Measurements from ENCODE around the gene HNRNPUL2.
A peak's percentile ranks its signal among the peaks of the same experiment; 100 is the strongest.
"Not testable (repeated sequence)": the region's sequence is repeated elsewhere in the genome, so short reads cannot be mapped to it uniquely, and the experiment has no call there.

HNRNPUL2 gene

GRCh38 chr11:62727165-62727871, at the start of gene HNRNPUL2:
HNRNPUL2 (minus strand) TSS chr11:62727457; CDS start chr11:62727156, 301 bp downstream.
- DNase-seq = peak; percentile 98

GRCh38 chr11:62775646-62776045, 48.4 kb upstream of the HNRNPUL2 start:
- DNase-seq = no peak

- no peak for DNase-seq
Observed at GRCh38 chr11:62774407-62774806, 47.1 kb upstream of the HNRNPUL2 start.

GRCh38 chr11:62771144-62772021, 44.1 kb upstream of the HNRNPUL2 start, which contains the start of gene TAF6L:
TAF6L (plus strand) TSS chr11:62771396; CDS start chr11:62775784, 4,388 bp downstream.
- DNase-seq = peak; percentile 87

- no peak for DNase-seq
Observed at GRCh38 chr11:62770778-62771143, 43.5 kb upstream of the HNRNPUL2 start.

- DNase-seq = not testable (repeated sequence)
Observed at GRCh38 chr11:62760867-62761227, 33.6 kb upstream of the HNRNPUL2 start.

GRCh38 chr11:62757846-62758788, 30.9 kb upstream of the HNRNPUL2 start:
- DNase-seq = no peak

GRCh38 chr11:62755086-62755615, 27.9 kb upstream of the HNRNPUL2 start:
- DNase-seq = no peak

GRCh38 chr11:62753736-62754603, 26.7 kb upstream of the HNRNPUL2 start, which contains the start of gene ZBTB3:
ZBTB3 (minus strand) TSS chr11:62754160; CDS start chr11:62753664, 496 bp downstream.
- DNase-seq = peak; percentile 96

- no peak for DNase-seq
Observed at GRCh38 chr11:62752994-62753735, 25.9 kb upstream of the HNRNPUL2 start.

- no peak for DNase-seq
Observed at GRCh38 chr11:62752177-62752785, 25.0 kb upstream of the HNRNPUL2 start.

- DNase-seq = not testable (repeated sequence)
Observed at GRCh38 chr11:62749931-62750330, 22.7 kb upstream of the HNRNPUL2 start.

- DNase-seq = no peak
Observed at GRCh38 chr11:62747475-62748160, 20.4 kb upstream of the HNRNPUL2 start.

- no peak for DNase-seq
Observed at GRCh38 chr11:62737196-62737595, 9.9 kb upstream of the HNRNPUL2 start.

GRCh38 chr11:62732830-62733229, 5.6 kb upstream of the HNRNPUL2 start:
- DNase-seq = no peak

- not testable (repeated sequence) for DNase-seq
Observed at GRCh38 chr11:62730076-62730475, 2.8 kb upstream of the HNRNPUL2 start.

GRCh38 chr11:62728171-62728988, 1.1 kb upstream of the HNRNPUL2 start, which contains the start of gene TTC9C:
TTC9C (plus strand) TSS chr11:62728486; CDS start chr11:62728849, 363 bp downstream.
- peak; percentile 84 for DNase-seq

GRCh38 chr11:62727872-62728170, 564 bp upstream of the HNRNPUL2 start:
- peak; percentile 80 for DNase-seq

- no peak for DNase-seq
Observed at GRCh38 chr11:62726915-62727164, 417 bp downstream of the HNRNPUL2 start.

Measured in activated gamma-delta T cell treated with Interleukin-2 at 50 U/mL for 16 hours (primary cell).